ENCODE measurements around the gene TFE3. TPM values are rescaled to one million over a fixed set of nuclear protein-coding genes. Genes with fewer than 3 reads are reported as not detected.
A peak's percentile ranks its signal among the peaks of the same experiment; 100 is the strongest.

Gene TFE3, protein sequence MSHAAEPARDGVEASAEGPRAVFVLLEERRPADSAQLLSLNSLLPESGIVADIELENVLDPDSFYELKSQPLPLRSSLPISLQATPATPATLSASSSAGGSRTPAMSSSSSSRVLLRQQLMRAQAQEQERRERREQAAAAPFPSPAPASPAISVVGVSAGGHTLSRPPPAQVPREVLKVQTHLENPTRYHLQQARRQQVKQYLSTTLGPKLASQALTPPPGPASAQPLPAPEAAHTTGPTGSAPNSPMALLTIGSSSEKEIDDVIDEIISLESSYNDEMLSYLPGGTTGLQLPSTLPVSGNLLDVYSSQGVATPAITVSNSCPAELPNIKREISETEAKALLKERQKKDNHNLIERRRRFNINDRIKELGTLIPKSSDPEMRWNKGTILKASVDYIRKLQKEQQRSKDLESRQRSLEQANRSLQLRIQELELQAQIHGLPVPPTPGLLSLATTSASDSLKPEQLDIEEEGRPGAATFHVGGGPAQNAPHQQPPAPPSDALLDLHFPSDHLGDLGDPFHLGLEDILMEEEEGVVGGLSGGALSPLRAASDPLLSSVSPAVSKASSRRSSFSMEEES
- 10 to 100 TPM; 76.6 to 89.1 (median 83.9) TPM for total RNA-seq (2021; fragmentation: NEBNext Ultra II Directional; extraction: Animal tissue kit (Norgen Biotek cat#: 25700))
- long read RNA-seq, transcript TFE3-204 (10 exons, 3,279 nt): major isoform, 7 of 36 reads
- long read RNA-seq, transcript TFE3-201 (10 exons, 3,415 nt): major isoform, 7 of 36 reads
- long read RNA-seq, partial matches to known transcripts: 6 of 36 reads
- long read RNA-seq, other reads (novel, unspliced or antisense): 16 of 36 reads

DNA sequence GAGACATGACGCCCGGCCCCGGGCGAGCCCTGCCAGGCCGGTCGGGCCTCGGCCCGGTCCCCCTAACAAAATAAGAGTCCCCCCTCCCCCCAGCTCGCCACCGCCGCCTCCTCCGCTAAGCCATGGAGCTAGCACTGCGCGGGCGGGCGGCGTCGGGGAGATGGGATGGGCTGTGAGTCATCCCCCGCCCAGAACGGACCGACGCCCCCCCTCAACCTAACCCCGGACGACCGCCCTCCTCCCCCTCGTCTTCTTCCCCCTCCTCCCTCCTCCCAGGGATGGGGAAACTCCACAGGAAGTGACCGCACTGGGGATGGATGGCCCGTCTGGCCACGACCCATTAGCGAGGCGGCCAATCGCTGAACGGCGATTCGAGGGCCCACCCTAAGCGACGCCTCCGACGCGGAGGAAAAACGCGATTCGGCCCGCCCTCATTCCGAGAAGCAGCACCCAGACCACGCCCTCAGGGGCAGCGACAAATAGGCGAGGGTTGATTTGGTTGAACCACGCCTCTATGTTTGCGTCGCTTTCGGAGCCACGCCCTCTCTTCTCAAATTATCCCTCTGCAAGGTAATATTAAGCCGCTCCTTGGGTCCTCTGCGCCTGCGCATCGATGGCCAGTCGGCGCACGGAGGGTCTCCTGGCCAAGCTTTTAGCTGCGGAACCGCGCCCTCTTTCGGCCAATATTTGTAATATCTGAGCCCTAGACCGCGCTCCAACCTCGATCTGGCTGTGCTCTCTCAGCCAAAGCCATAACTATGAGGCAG lies at the start of gene TFE3:
Gene TFE3 (minus strand): TSS at position 138 of the 767 bp plus-strand sequence. CDS start 131 bp downstream, at position 7.
- TF ChIP-seq, protein P1, sequence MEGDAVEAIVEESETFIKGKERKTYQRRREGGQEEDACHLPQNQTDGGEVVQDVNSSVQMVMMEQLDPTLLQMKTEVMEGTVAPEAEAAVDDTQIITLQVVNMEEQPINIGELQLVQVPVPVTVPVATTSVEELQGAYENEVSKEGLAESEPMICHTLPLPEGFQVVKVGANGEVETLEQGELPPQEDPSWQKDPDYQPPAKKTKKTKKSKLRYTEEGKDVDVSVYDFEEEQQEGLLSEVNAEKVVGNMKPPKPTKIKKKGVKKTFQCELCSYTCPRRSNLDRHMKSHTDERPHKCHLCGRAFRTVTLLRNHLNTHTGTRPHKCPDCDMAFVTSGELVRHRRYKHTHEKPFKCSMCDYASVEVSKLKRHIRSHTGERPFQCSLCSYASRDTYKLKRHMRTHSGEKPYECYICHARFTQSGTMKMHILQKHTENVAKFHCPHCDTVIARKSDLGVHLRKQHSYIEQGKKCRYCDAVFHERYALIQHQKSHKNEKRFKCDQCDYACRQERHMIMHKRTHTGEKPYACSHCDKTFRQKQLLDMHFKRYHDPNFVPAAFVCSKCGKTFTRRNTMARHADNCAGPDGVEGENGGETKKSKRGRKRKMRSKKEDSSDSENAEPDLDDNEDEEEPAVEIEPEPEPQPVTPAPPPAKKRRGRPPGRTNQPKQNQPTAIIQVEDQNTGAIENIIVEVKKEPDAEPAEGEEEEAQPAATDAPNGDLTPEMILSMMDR (IDR thresholded peaks at IDR 0.05): peak; percentile 77
- Mint-ChIP-seq H3K27me3 (ENCODE audit: insufficient read depth) (peaks cover 1% of the 10 kb centered on the region), H3K36me3 (ENCODE audit: low read depth) (peaks cover 20% of the 10 kb centered on the region), H3K4me1 (ENCODE audit: low read depth) (peaks cover 28% of the 10 kb centered on the region), H3K27ac (peak within 1 kb of the TSS; percentile 97), H3K9me3 (no peaks in the 10 kb centered on the region), H3K4me3 (peak within 1 kb of the TSS; percentile 93)
- DNase-seq: peak; percentile 98

DNA sequence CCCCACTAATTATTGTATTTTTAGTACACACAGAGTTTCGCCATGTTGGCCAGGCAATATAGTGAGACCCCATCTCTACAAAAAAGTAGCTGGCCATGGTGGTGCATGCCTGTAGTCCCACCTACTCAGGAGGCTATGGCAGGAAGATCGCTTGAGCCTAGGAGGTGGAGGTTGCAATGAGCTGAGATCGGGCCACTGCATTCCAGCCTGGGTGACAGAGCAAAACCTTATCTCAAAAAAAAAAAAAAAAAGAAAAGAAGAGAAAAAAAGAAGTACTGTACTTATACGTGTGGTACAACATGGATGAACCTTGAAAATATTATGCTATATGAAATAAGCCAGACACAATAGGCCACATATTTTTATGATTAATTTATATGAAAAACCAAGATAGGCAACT lies 46.4 kb upstream of the TFE3 start:
- H3K4me3 Mint-ChIP-seq: no peak overlapping the region
- H3K27me3 Mint-ChIP-seq (ENCODE audit: insufficient read depth): no peaks in the 10 kb centered on the region
- H3K4me1 Mint-ChIP-seq (ENCODE audit: low read depth): no peaks in the 10 kb centered on the region
- no peaks in the 10 kb centered on the region for H3K36me3 Mint-ChIP-seq (ENCODE audit: low read depth)
- H3K27ac Mint-ChIP-seq: no peak overlapping the region
- no peak for DNase-seq
- TF ChIP-seq, protein P1 (IDR thresholded peaks at IDR 0.05): no peak
- H3K9me3 Mint-ChIP-seq: no peaks in the 10 kb centered on the region

DNA sequence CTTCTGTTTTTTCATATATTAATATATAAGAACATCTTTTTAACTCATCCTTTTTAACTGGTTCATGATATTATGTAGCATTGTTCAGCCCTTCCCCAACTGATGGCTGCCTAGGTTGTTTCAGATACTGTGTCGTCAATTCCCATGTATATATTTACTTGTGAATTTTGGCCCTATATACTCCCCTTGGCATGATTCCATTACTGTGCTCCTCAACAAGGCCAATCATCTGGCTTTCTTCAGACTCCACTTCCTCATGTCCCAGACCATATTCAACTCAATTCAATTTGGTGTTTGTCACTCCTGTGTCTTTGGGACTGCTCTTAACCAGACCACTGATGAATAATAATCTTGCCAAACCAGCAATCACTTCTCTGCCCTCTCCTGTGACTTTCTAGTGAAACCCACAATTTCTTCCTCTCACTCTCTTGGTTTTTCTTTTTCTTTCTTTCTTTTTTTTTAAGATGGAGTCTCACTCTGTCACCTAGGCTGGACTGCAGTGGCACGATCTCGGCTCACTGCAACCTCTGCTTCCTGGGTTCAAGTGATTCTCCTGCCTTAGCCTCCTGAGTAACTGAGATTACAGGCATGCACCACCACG lies 39.2 kb upstream of the TFE3 start:
- H3K4me3 Mint-ChIP-seq: no peak overlapping the region
- H3K9me3 Mint-ChIP-seq: no peaks in the 10 kb centered on the region
- H3K36me3 Mint-ChIP-seq (ENCODE audit: low read depth): no peaks in the 10 kb centered on the region; the same call in 1 of the 2 replicates
- no peak overlapping the region; the same call in 1 of the 2 replicates for H3K27ac Mint-ChIP-seq
- peaks cover 12% of the 10 kb centered on the region for H3K4me1 Mint-ChIP-seq (ENCODE audit: low read depth)
- TF ChIP-seq, protein P1 (IDR thresholded peaks at IDR 0.05): no peak
- no peak for DNase-seq
- H3K27me3 Mint-ChIP-seq (ENCODE audit: insufficient read depth): no peaks in the 10 kb centered on the region

DNA sequence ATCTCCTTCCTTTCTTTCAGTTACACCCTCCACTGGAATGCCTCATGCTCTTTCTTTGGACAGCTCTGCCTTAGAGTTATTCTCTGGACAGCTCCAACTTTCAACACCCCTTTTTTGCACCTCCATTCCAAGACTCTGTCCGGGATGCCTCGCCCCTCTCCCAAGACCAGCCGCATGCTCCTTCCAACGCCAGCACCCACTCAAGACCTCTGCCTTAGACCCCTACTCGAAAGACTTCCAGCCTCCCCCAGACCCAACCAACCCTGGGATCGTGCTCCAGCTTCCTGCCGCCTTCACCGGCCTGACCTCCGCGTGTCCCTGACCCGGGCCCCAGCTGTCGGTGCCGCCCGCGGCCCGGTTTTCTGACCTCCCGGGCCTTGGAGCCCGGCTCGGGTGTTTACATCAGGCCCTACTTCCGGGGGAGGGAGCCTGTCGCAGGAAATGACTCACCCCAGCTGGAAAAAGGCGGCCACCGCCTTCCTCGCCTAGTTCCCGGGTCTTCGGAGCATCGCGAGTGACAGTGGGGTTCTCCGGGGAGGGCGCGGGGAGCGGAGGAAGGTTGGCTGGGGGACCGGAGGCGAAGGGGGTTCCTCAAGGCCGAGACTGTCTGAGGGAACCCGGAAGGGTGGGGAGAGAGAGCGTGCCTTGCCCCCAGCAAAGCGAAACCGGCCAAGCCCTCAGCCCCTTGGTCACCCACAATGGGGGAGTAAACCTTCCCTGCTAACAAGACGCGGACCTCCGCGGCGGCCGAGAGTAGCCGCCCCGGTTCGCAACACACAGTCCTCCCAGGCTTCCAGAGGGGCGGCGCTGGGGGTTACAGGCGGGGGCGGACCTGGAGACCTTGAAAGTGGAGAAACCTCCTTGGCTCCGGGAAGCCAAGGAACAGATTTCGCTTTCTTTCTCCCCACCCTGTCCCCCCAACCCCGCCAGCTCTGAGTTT lies 36.6 kb upstream of the TFE3 start, which contains the start of gene WDR45:
Gene WDR45 (minus strand): TSS at position 399 of the 940 bp plus-strand sequence. CDS start 1,792 bp downstream, outside the sequence.
- Mint-ChIP-seq H3K4me3 (peak within 1 kb of the TSS; percentile 94), H3K36me3 (ENCODE audit: low read depth) (no peaks in the 10 kb centered on the region; the same call in 1 of the 2 replicates), H3K4me1 (ENCODE audit: low read depth) (peaks cover 12% of the 10 kb centered on the region), H3K27me3 (ENCODE audit: insufficient read depth) (no peaks in the 10 kb centered on the region), H3K27ac (peak within 1 kb of the TSS; percentile 91), H3K9me3 (no peaks in the 10 kb centered on the region)
- DNase-seq: peak; percentile 59
- TF ChIP-seq, protein P1 (IDR thresholded peaks at IDR 0.05): no peak
